K562 (cell line): ENCODE data around the gene NKAIN4. TPM values are rescaled to one million over a fixed set of nuclear protein-coding genes. Genes with fewer than 3 reads are reported as not detected.

Experiments
- ATAC-seq: fragments of 200-7000 bp; cut with Tn5 transposase; 3 replicates; pipeline ENCODE4 v1.9.1; 2020; ENCODE audit warnings: moderate library complexity
- BruUV-seq: library from RNA; stranded (reverse); fragments of 400-500 nt; replicated peaks from 2 replicates; lab custom pipeline; 2021; lab: Mats Ljungman, UMichigan
- CTCF ChIA-PET: fragments of 300-600 bp; formaldehyde crosslinking; extraction: SDS; loops from one replicate; lab custom pipeline; 2021; ENCODE audit warnings: low intra/inter-chr PET ratio; lab: Yijun Ruan, JAX
- POLR2A ChIA-PET: fragments of 300-600, 350-650 bp; sonication (Branson Sonifier 250); formaldehyde crosslinking; extraction: SDS; loops from one replicate; lab custom pipeline; 2021; ENCODE audit warnings: antibody characterized with exemption, inconsistent platforms; lab: Yijun Ruan, JAX
- DNase-seq, 4 experiments: peaks; one replicate each; pipeline versions ENCODE4 v3.0.0 to v3.0.0-alpha.2; 2011 to 2018; ENCODE audit warnings: low spot score in 3 of 4, mixed read lengths in 3 of 4; ENCODE audit errors: extremely low read depth in 1 of 4
- FAIRE-seq: peaks from 2 replicates; lab custom pipeline; 2011; peaks lifted over from hg19 to GRCh38; lab: Jason Lieb, UNC
- H2AFZ ChIP-seq: 2 replicates; pipeline ENCODE4 v1.6.0; 2011; ENCODE audit warnings: low read depth, low read length, control low read depth, inconsistent platforms
- H3K27ac ChIP-seq: fragments of 200-600 bp; 3 replicates; pipeline ENCODE4 v1.8.0; 2011; ENCODE audit warnings: low read depth, mild to moderate bottlenecking, control low read depth, inconsistent platforms, low read length, moderate library complexity, mixed read lengths; ENCODE audit errors: extremely low read depth
- H3K27me3 ChIP-seq, 2 experiments: fragments of 300-600 bp in 1 of 2; 2 replicates in 1 of 2; 3 replicates in 1 of 2; pipeline versions ENCODE4 v1.6.0 to v1.8.0; 2011; ENCODE audit warnings: inconsistent platforms in 2 of 2, low read length in 2 of 2, mild to moderate bottlenecking in 1 of 2, mixed read lengths in 1 of 2, moderate library complexity in 1 of 2; ENCODE audit not compliant: control insufficient read depth in 2 of 2, insufficient read depth in 2 of 2
- H3K36me3 ChIP-seq: fragments of 300-600 bp; 3 replicates; pipeline ENCODE4 v1.8.0; 2011; ENCODE audit warnings: mild to moderate bottlenecking, low read length, inconsistent platforms; ENCODE audit not compliant: control insufficient read depth, insufficient read depth
- H3K4me1 ChIP-seq, 2 experiments: fragments of 200-600 bp in 1 of 2; replicated peaks in 1 of 2; 2 replicates in 1 of 2; 3 replicates in 1 of 2; pipeline versions ENCODE4 v1.5.1 to v1.8.0; 2011; ENCODE audit warnings: inconsistent platforms in 2 of 2, low read length in 2 of 2, mild to moderate bottlenecking in 1 of 2, mixed read lengths in 1 of 2, moderate library complexity in 1 of 2; ENCODE audit not compliant: control insufficient read depth in 2 of 2, insufficient read depth in 2 of 2
- H3K4me2 ChIP-seq: 2 replicates; pipeline ENCODE4 v1.6.1; 2011; ENCODE audit warnings: low read length, control low read depth, inconsistent platforms, mixed read lengths; ENCODE audit not compliant: insufficient read depth
- H3K4me3 ChIP-seq: fragments of 200-600 bp; sonication (generic), shearing (Covaris generic); 2 replicates; pipeline ENCODE4 v1.5.1; 2016; ENCODE audit warnings: control low read depth, inconsistent platforms
- H3K79me2 ChIP-seq: fragments of 200-600 bp; 3 replicates; pipeline ENCODE4 v1.8.0; 2011; ENCODE audit warnings: low read length, inconsistent platforms; ENCODE audit not compliant: control insufficient read depth, insufficient read depth
- H3K9ac ChIP-seq, 2 experiments: 2 replicates each; pipeline versions ENCODE4 v1.6.0 to v1.6.1; 2011; ENCODE audit warnings: low read depth in 2 of 2, low read length in 2 of 2, control low read depth in 1 of 2, inconsistent platforms in 1 of 2, mild to moderate bottlenecking in 1 of 2, mixed read lengths in 1 of 2; ENCODE audit not compliant: insufficient read depth in 1 of 2
- H3K9me1 ChIP-seq: one replicate; pipeline ENCODE4 v1.6.0; 2011; ENCODE audit warnings: inconsistent platforms, mild to moderate bottlenecking, low read length, moderate library complexity; ENCODE audit not compliant: control insufficient read depth, insufficient read depth
- H3K9me3 ChIP-seq: replicated peaks from 2 replicates; pipeline ENCODE4 v1.5.1; 2011; ENCODE audit warnings: low read depth, low read length, inconsistent platforms; ENCODE audit not compliant: control insufficient read depth, insufficient read depth
- H4K20me1 ChIP-seq: replicated peaks from 2 replicates; pipeline ENCODE4 v1.6.1; 2011; ENCODE audit warnings: low read length, inconsistent platforms, mixed read lengths; ENCODE audit not compliant: control insufficient read depth, insufficient read depth
- FOXJ3 ChIP-seq: sonication (generic); formaldehyde crosslinking; IDR thresholded peaks from 2 replicates; pipeline ENCODE4 v1.4.0; 2020; ENCODE audit warnings: mild to moderate bottlenecking, missing genetic modification reagents
- HCFC1 ChIP-seq: IDR thresholded peaks from 2 replicates; pipeline ENCODE4 v1.6.1; 2012; ENCODE audit warnings: low read depth, low read length, improper control_type of control experiment
- HDGF ChIP-seq: fragments of 450-650 bp; IDR thresholded peaks from 2 replicates; pipeline ENCODE4 v1.6.1; 2016
- NRF1 ChIP-seq, 2 experiments: fragments of 450-650 bp; IDR thresholded peaks in 1 of 2; conservative IDR thresholded peaks in 1 of 2; 2 replicates each; pipeline ENCODE4 v1.6.1; 2014; ENCODE audit warnings: mild to moderate bottlenecking in 2 of 2
- RFX7 ChIP-seq: fragments of 250-450 bp; sonication (Bioruptor Pico); IDR thresholded peaks from 2 replicates; pipeline ENCODE4 v1.5.1; 2021; ENCODE audit warnings: mild to moderate bottlenecking
- ZKSCAN3 ChIP-seq: fragments of 250-450 bp; sonication (Bioruptor Pico); IDR thresholded peaks from 2 replicates; pipeline ENCODE4 v1.4.0; 2020
- ZNF24 ChIP-seq: fragments of 450-650 bp; IDR thresholded peaks from 2 replicates; pipeline ENCODE4 v1.6.1; 2016
- ZNF445 ChIP-seq: fragments of 250-450 bp; sonication (Bioruptor Pico); IDR thresholded peaks from 2 replicates; pipeline ENCODE4 v1.4.0; 2020; ENCODE audit warnings: low read depth, mild to moderate bottlenecking, moderate library complexity
- ZNF764 ChIP-seq: fragments of 250-450 bp; sonication (Bioruptor Pico); IDR thresholded peaks from 2 replicates; pipeline ENCODE4 v1.4.0; 2020; ENCODE audit warnings: low read depth, mild to moderate bottlenecking, moderate library complexity
- WGBS: fragments of 100-300 bp; shearing (Covaris generic); methylation state at CpG from one replicate; pipeline ENCODE4 v1.1.6; 2016; ENCODE audit warnings: low coverage, mixed read lengths; ENCODE audit not compliant: insufficient coverage; ENCODE audit errors: missing lambda C conversion rate; 5-methylcytosine and 5-hydroxymethylcytosine counted together
- in situ Hi-C: fragments of 300-500 bp; cut with MboI; formaldehyde crosslinking; loops from 4 replicates; pipeline ENCODE4 v1.15.0; 2018; ENCODE audit warnings: inconsistent platforms, mixed read lengths
- intact Hi-C: fragments of 100-400 bp; cut with micrococcal nuclease; formaldehyde crosslinking; loops from 2 replicates; pipeline ENCODE4 v1.14.2; 2022
- polyA plus RNA-seq, 8 experiments: library from polyadenylated mRNA; depleted of rRNA in 4 of 8; stranded (reverse) in 5 of 8; unstranded in 3 of 8; fragments of >200 nt; fragmentation: Nextera tagmentation in 2 of 8; fragmentation: Illumina TruSeq in 1 of 8; extraction: Ambion mirVana in 2 of 8; extraction: Trizol in 1 of 8; gene quantifications; 2 replicates each; pipeline versions ENCODE4 v1.2.1 to v1.2.3, GENCODE V29; 2011 to 2014; ENCODE audit warnings: inconsistent platforms in 1 of 8, missing spikeins in 1 of 8
- total RNA-seq, 7 experiments: library from RNA; depleted of rRNA in 6 of 7; stranded (reverse); fragments of >200 nt in 6 of 7; fragmentation: Illumina TruSeq in 2 of 7; extraction: Trizol in 2 of 7; gene quantifications; 2 replicates each; pipeline versions ENCODE4 v1.2.1 to v1.2.3, GENCODE V29; 2011 to 2021; ENCODE audit warnings: low replicate concordance in 1 of 7
- TF ChIP-seq, protein P1 (sequence below): fragments of 200-800 bp; sonication (Bioruptor generic); IDR thresholded peaks from 2 replicates; pipeline ENCODE4 v1.6.1; 2017; ENCODE audit warnings: missing genetic modification characterization, missing compliant biosample characterization
- TF ChIP-seq, protein P2 (sequence below), 2 experiments: IDR thresholded peaks; 2 replicates each; pipeline ENCODE4 v1.6.1; 2011; ENCODE audit warnings: borderline replicate concordance in 1 of 2, control low read depth in 1 of 2, low read depth in 1 of 2, low read length in 1 of 2, mild to moderate bottlenecking in 1 of 2, mixed read lengths in 1 of 2, moderate library complexity in 1 of 2; ENCODE audit not compliant: insufficient read depth in 1 of 2, insufficient read length in 1 of 2, poor library complexity in 1 of 2, severe bottlenecking in 1 of 2; ENCODE audit errors: extremely low read depth in 1 of 2
- TF ChIP-seq, protein P3 (sequence below): fragments of 150-350 bp; IDR thresholded peaks from 2 replicates; pipeline ENCODE4 v1.6.1; 2014; ENCODE audit warnings: low read depth, mild to moderate bottlenecking, low read length, borderline replicate concordance
- TF ChIP-seq, protein P4 (sequence below): sonication (generic); formaldehyde crosslinking; IDR thresholded peaks from 2 replicates; pipeline ENCODE4 v1.8.0; 2022; ENCODE audit warnings: mild to moderate bottlenecking, missing genetic modification reagents

NKAIN4 gene
- total and polyA plus RNA-seq, 9 of the 15 experiments (the other 6 are each of a cell fraction or from before 2014, with no cell fraction given) = not detected

DNA sequence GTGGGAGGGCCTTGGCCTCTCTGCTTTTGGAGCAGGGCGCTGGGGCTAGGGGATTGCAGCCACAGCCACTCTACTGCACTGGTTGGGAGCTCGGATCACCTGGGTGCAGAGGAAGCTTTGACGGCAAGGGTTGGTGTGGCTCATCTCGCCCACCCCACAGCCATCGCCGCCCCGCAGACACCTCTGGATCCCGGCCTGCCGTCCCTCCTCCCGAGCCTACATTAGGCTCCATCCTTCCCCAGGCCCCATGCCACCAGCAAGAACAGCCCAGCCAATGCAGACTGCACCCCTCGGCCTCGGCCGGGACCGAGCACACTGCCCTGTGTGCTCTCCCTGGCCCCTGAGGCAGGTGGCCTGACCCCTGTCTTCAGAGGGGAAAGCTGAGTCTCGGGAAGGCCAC, 6.3 kb upstream of the NKAIN4 start (continued):
- no peak for TF ChIP-seq ZKSCAN3
- TF ChIP-seq, protein P1, sequence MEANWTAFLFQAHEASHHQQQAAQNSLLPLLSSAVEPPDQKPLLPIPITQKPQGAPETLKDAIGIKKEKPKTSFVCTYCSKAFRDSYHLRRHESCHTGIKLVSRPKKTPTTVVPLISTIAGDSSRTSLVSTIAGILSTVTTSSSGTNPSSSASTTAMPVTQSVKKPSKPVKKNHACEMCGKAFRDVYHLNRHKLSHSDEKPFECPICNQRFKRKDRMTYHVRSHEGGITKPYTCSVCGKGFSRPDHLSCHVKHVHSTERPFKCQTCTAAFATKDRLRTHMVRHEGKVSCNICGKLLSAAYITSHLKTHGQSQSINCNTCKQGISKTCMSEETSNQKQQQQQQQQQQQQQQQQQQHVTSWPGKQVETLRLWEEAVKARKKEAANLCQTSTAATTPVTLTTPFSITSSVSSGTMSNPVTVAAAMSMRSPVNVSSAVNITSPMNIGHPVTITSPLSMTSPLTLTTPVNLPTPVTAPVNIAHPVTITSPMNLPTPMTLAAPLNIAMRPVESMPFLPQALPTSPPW (CRISPR knock-in tag) = no peak
- no peak for TF ChIP-seq RFX7
- TF ChIP-seq FOXJ3 = no peak

DNA sequence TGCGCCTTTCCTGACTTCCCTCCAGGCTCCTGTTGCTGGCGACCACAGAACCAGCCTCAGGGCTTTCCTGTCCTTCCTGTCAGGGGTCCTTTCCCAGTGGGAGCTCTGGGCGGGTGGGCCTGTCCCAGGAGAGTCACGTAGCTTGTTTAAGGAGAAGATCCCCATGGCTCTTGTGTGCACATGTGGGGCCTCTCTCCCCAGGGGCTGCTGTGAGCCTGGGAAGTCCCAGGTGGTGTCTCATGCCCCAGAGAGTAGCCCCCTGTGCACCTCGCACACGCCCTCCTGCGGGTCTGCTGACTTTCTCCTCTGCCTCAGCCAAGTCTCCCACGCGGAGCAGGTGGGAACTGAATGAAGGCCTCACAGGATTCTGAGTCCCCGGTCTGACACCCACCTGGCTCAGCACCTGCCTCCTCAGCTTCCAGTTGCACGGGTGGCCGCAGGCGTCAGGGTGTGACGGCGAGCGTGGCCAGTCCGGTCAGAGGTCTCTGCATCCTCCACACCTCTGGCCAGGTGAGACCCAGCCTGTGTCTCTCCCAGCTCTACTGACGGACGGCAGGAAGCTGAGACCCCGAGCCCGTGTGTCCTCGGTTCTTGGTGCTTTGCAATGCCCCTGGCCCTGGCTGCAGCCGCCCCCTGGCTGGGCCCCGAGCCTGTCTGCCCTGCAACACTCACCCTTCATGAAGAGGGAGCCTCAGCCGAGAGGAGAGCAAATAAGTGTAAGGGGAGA, 5.6 kb upstream of the NKAIN4 start:
- FAIRE-seq (no peak), ATAC-seq (no peak), DNase-seq (no peak)
- ChIA-PET CTCF (interaction anchor here (0.5 kb wide), 1 partner anchor 882 kb away, joined by 3 read pairs; no protein-coding TSS in a partner anchor), POLR2A (interaction anchor here (0.7 kb wide), 1 partner anchor 11 kb away, joined by 3 read pairs; no protein-coding TSS in a partner anchor)
- Histone ChIP-seq H3K79me2 (no peaks in the 10 kb centered on the region), H2AFZ (no peak overlapping the region), H3K9ac (no peak overlapping the region), H3K4me2 (no peak overlapping the region), H3K27me3 (peaks cover 36 to 76% of the 10 kb centered on the region in 2 experiments; a peak in 4 of 5 replicates), H3K4me1 (peaks cover 11 to 28% of the 10 kb centered on the region in 2 experiments), H4K20me1 (0 out of 2 replicates have a peak, but pooled peaks cover 11% of the 10 kb centered on the region), H3K9me3 (no peaks in the 10 kb centered on the region), H3K27ac (no peak overlapping the region), H3K9me1 (no peaks in the 10 kb centered on the region), H3K36me3 (no peaks in the 10 kb centered on the region), H3K4me3 (no peak overlapping the region)
- intact Hi-C loops (no loop called here), in situ Hi-C loops (no loop called here)
- 7% methylated on average over 25 of the region's 25 CpGs for WGBS
- BruUV-seq = no TSS peak
- no peak for TF ChIP-seq ZNF764
- no peak for TF ChIP-seq HCFC1
- TF ChIP-seq ZNF445 = no peak
- TF ChIP-seq, protein P2, sequence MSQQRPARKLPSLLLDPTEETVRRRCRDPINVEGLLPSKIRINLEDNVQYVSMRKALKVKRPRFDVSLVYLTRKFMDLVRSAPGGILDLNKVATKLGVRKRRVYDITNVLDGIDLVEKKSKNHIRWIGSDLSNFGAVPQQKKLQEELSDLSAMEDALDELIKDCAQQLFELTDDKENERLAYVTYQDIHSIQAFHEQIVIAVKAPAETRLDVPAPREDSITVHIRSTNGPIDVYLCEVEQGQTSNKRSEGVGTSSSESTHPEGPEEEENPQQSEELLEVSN (IDR thresholded peaks at IDR 0.05; ENCODE audit: borderline replicate concordance in 1 of 2, extremely low read depth in 1 of 2, insufficient read depth in 1 of 2, insufficient read length in 1 of 2, low read depth in 1 of 2, low read length in 1 of 2, poor library complexity in 1 of 2, severe bottlenecking in 1 of 2) = no peak
- TF ChIP-seq, protein P3, sequence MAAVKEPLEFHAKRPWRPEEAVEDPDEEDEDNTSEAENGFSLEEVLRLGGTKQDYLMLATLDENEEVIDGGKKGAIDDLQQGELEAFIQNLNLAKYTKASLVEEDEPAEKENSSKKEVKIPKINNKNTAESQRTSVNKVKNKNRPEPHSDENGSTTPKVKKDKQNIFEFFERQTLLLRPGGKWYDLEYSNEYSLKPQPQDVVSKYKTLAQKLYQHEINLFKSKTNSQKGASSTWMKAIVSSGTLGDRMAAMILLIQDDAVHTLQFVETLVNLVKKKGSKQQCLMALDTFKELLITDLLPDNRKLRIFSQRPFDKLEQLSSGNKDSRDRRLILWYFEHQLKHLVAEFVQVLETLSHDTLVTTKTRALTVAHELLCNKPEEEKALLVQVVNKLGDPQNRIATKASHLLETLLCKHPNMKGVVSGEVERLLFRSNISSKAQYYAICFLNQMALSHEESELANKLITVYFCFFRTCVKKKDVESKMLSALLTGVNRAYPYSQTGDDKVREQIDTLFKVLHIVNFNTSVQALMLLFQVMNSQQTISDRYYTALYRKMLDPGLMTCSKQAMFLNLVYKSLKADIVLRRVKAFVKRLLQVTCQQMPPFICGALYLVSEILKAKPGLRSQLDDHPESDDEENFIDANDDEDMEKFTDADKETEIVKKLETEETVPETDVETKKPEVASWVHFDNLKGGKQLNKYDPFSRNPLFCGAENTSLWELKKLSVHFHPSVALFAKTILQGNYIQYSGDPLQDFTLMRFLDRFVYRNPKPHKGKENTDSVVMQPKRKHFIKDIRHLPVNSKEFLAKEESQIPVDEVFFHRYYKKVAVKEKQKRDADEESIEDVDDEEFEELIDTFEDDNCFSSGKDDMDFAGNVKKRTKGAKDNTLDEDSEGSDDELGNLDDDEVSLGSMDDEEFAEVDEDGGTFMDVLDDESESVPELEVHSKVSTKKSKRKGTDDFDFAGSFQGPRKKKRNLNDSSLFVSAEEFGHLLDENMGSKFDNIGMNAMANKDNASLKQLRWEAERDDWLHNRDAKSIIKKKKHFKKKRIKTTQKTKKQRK = no peak
- no peak for TF ChIP-seq HDGF
- no peak for TF ChIP-seq NRF1 (conservative IDR thresholded peaks at IDR 0.05 in 1 of 2, IDR thresholded peaks at IDR 0.05 in 1 of 2)
- TF ChIP-seq, protein P4, sequence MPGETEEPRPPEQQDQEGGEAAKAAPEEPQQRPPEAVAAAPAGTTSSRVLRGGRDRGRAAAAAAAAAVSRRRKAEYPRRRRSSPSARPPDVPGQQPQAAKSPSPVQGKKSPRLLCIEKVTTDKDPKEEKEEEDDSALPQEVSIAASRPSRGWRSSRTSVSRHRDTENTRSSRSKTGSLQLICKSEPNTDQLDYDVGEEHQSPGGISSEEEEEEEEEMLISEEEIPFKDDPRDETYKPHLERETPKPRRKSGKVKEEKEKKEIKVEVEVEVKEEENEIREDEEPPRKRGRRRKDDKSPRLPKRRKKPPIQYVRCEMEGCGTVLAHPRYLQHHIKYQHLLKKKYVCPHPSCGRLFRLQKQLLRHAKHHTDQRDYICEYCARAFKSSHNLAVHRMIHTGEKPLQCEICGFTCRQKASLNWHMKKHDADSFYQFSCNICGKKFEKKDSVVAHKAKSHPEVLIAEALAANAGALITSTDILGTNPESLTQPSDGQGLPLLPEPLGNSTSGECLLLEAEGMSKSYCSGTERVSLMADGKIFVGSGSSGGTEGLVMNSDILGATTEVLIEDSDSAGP (CRISPR knock-in tag) = no peak
- TF ChIP-seq ZNF24 = no peak
